Measurements from ENCODE around the gene ZBTB16. TPM values are rescaled to one million over a fixed set of nuclear protein-coding genes. Genes with fewer than 3 reads are reported as not detected.

The ZBTB16 gene
- total and polyA plus RNA-seq, 2 of the 13 experiments (the other 11 are each of a cell fraction or from before 2014, with no cell fraction given): not detected

GRCh38 chr11:114031246-114031966 lies 28.1 kb upstream of the ZBTB16 start:
- H3K27ac ChIP-seq (ENCODE audit: extremely low read length, insufficient read depth, low read length): no peak overlapping the region
- H3K4me2 ChIP-seq (ENCODE audit: low read depth, low read length): no peak overlapping the region
- no peak overlapping the region for H3K4me3 ChIP-seq (replicated peaks in 1 of 3; ENCODE audit: insufficient read depth in 1 of 3, low read depth in 2 of 3, low read length in 3 of 3)
- no peaks in the 10 kb centered on the region for H3K9me3 ChIP-seq (ENCODE audit: low read length)
- TF ChIP-seq SATB2 (CRISPR knock-in tag; IDR thresholded peaks at IDR 0.05): no peak
- no peak for TF ChIP-seq POLR2A (IDR thresholded peaks at IDR 0.05; ENCODE audit: insufficient read depth in 1 of 2, low read depth in 2 of 2, low read length in 2 of 2)
- no peak for TF ChIP-seq IKZF5 (CRISPR knock-in tag; IDR thresholded peaks at IDR 0.05)
- TF ChIP-seq NR2F2 (IDR thresholded peaks at IDR 0.05; ENCODE audit: borderline replicate concordance, low read depth): no peak
- H2AFZ ChIP-seq (ENCODE audit: low read length): no peak overlapping the region
- DNase-seq (ENCODE audit: low spot score) (no peak), ATAC-seq (no peak), FAIRE-seq (no peak)
- intact Hi-C loops (cut with micrococcal nuclease; ENCODE audit: unreplicated experiment): no loop called here
- H3K4me1 ChIP-seq (ENCODE audit: insufficient read depth, low read length): peaks cover 3% of the 10 kb centered on the region; the same call in 1 of the 2 replicates
- H3K9ac ChIP-seq (ENCODE audit: insufficient read depth, low read depth, low read length): no peak overlapping the region
- H3K79me2 ChIP-seq (ENCODE audit: insufficient read depth, low read length): no peaks in the 10 kb centered on the region
- POLR2A ChIA-PET: no interaction called here
- CTCF ChIA-PET (ENCODE audit: low intra/inter-chr PET ratio, low total read pairs): no interaction called here
- H3K36me3 ChIP-seq (replicated peaks in 1 of 2; ENCODE audit: control insufficient read depth in 1 of 2, insufficient read depth in 2 of 2, low read length in 2 of 2): no peaks in the 10 kb centered on the region
- in situ Hi-C loops (cut with HindIII; ENCODE audit: extremely low pct_ligation_motif_present, low pct_unique_long_range_greater_than_20kb): no loop called here
- WGBS (ENCODE audit: low lambda C conversion rate): 37% methylated on average over 18 of the region's 18 CpGs
- peaks cover 3 to 22% of the 10 kb centered on the region in 2 experiments for H3K27me3 ChIP-seq (ENCODE audit: control insufficient read depth in 1 of 2, insufficient read depth in 2 of 2, low read length in 2 of 2)
- no TSS peak for BruUV-seq (replicated peaks)
- no peaks in the 10 kb centered on the region for H4K20me1 ChIP-seq (ENCODE audit: insufficient read depth, low read length)

GRCh38 chr11:114031967-114032320 lies 27.6 kb upstream of the ZBTB16 start:
- Histone ChIP-seq H3K4me3 (replicated peaks in 1 of 3; ENCODE audit: insufficient read depth in 1 of 3, low read depth in 2 of 3, low read length in 3 of 3) (no peak overlapping the region), H2AFZ (ENCODE audit: low read length) (no peak overlapping the region), H3K79me2 (ENCODE audit: insufficient read depth, low read length) (no peaks in the 10 kb centered on the region), H3K27ac (ENCODE audit: extremely low read length, insufficient read depth, low read length) (no peak overlapping the region), H3K4me1 (ENCODE audit: insufficient read depth, low read length) (peaks cover 5% of the 10 kb centered on the region; the same call in 1 of the 2 replicates), H3K27me3 (ENCODE audit: control insufficient read depth in 1 of 2, insufficient read depth in 2 of 2, low read length in 2 of 2) (peaks cover 3 to 22% of the 10 kb centered on the region in 2 experiments), H4K20me1 (ENCODE audit: insufficient read depth, low read length) (no peaks in the 10 kb centered on the region), H3K9ac (ENCODE audit: insufficient read depth, low read depth, low read length) (no peak overlapping the region), H3K36me3 (replicated peaks in 1 of 2; ENCODE audit: control insufficient read depth in 1 of 2, insufficient read depth in 2 of 2, low read length in 2 of 2) (no peaks in the 10 kb centered on the region), H3K9me3 (ENCODE audit: low read length) (no peaks in the 10 kb centered on the region), H3K4me2 (ENCODE audit: low read depth, low read length) (no peak overlapping the region)
- 0% methylated on average over 1 of the region's 5 CpGs for WGBS (ENCODE audit: low lambda C conversion rate)
- no TSS peak for BruUV-seq (replicated peaks)
- no peak for ATAC-seq
- FAIRE-seq: no peak
- POLR2A ChIA-PET: no interaction called here
- no peak for DNase-seq (ENCODE audit: low spot score)
- CTCF ChIA-PET (ENCODE audit: low intra/inter-chr PET ratio, low total read pairs): no interaction called here
- in situ Hi-C loops (cut with HindIII; ENCODE audit: extremely low pct_ligation_motif_present, low pct_unique_long_range_greater_than_20kb): no loop called here
- intact Hi-C loops (cut with micrococcal nuclease; ENCODE audit: unreplicated experiment): no loop called here
- TF ChIP-seq ZFP41 (CRISPR knock-in tag; IDR thresholded peaks at IDR 0.05; ENCODE audit: borderline replicate concordance) (no peak), CREB1 (IDR thresholded peaks at IDR 0.05) (no peak), CREB1 (CRISPR knock-in tag; IDR thresholded peaks at IDR 0.05) (no peak), ZBTB20 (CRISPR knock-in tag; IDR thresholded peaks at IDR 0.05; ENCODE audit: borderline replicate concordance, low read depth) (no peak), SOX5 (CRISPR knock-in tag; IDR thresholded peaks at IDR 0.05; ENCODE audit: borderline replicate concordance) (no peak), ZNF33A (CRISPR knock-in tag; IDR thresholded peaks at IDR 0.05; ENCODE audit: borderline replicate concordance) (no peak), PAWR (CRISPR knock-in tag; IDR thresholded peaks at IDR 0.05; ENCODE audit: borderline replicate concordance) (no peak), ZNF251 (CRISPR knock-in tag; IDR thresholded peaks at IDR 0.05) (no peak), MIXL1 (CRISPR knock-in tag; IDR thresholded peaks at IDR 0.05) (no peak)
- TF ChIP-seq, protein P1, sequence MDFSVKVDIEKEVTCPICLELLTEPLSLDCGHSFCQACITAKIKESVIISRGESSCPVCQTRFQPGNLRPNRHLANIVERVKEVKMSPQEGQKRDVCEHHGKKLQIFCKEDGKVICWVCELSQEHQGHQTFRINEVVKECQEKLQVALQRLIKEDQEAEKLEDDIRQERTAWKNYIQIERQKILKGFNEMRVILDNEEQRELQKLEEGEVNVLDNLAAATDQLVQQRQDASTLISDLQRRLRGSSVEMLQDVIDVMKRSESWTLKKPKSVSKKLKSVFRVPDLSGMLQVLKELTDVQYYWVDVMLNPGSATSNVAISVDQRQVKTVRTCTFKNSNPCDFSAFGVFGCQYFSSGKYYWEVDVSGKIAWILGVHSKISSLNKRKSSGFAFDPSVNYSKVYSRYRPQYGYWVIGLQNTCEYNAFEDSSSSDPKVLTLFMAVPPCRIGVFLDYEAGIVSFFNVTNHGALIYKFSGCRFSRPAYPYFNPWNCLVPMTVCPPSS (IDR thresholded peaks at IDR 0.05): no peak
- TF ChIP-seq, protein P2, sequence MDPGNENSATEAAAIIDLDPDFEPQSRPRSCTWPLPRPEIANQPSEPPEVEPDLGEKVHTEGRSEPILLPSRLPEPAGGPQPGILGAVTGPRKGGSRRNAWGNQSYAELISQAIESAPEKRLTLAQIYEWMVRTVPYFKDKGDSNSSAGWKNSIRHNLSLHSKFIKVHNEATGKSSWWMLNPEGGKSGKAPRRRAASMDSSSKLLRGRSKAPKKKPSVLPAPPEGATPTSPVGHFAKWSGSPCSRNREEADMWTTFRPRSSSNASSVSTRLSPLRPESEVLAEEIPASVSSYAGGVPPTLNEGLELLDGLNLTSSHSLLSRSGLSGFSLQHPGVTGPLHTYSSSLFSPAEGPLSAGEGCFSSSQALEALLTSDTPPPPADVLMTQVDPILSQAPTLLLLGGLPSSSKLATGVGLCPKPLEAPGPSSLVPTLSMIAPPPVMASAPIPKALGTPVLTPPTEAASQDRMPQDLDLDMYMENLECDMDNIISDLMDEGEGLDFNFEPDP (CRISPR knock-in tag; conservative IDR thresholded peaks at IDR 0.05): no peak

All from HepG2 (cell line).